Upper lobe of right lung (tissue), 1 donor: ENCODE results near the gene PTTG1IP. TPM values are rescaled to one million over a fixed set of nuclear protein-coding genes. Genes with fewer than 3 reads are reported as not detected.

Experiments used
- ATAC-seq: fragments of 200-7000 bp; cut with Tn5 transposase; one replicate; pipeline ENCODE4 v1.9.1; 2020; ENCODE audit warnings: mild to moderate bottlenecking, moderate library complexity
- DNase-seq: peaks from one replicate; pipeline ENCODE4 v3.0.0-alpha.2; 2020
- H3K27ac ChIP-seq: fragments of 200-600 bp; one replicate; pipeline ENCODE4 v1.8.0; 2022
- H3K27me3 ChIP-seq: fragments of 200-600 bp; one replicate; pipeline ENCODE4 v1.8.0; 2022; ENCODE audit warnings: mild to moderate bottlenecking
- H3K36me3 ChIP-seq: fragments of 200-600 bp; one replicate; pipeline ENCODE4 v1.8.0; 2022
- H3K4me1 ChIP-seq: fragments of 200-600 bp; one replicate; pipeline ENCODE4 v1.8.0; 2022
- H3K4me3 ChIP-seq: fragments of 200-600 bp; one replicate; pipeline ENCODE4 v1.8.0; 2022; ENCODE audit warnings: mild to moderate bottlenecking
- H3K9me3 ChIP-seq: fragments of 200-600 bp; one replicate; pipeline ENCODE4 v1.8.0; 2022
- intact Hi-C: fragments of 100-400 bp; cut with DNase I; formaldehyde crosslinking; loops from one replicate; pipeline ENCODE4 v1.11.0; 2022
- total RNA-seq: library from RNA; stranded (reverse); fragmentation: NEBNext Ultra II Directional; extraction: Animal tissue kit (Norgen Biotek cat#: 25700); gene quantifications from one replicate; pipeline ENCODE4 v1.2.1, GENCODE V29; 2021
- TF ChIP-seq, protein P1 (sequence below): fragments of 200-600 bp; IDR thresholded peaks from one replicate; pipeline ENCODE4 v1.8.0; 2022; ENCODE audit warnings: antibody characterized with exemption
- donor health status: DM: no; HTN: yes; CAD: no; lungs with severe emphysema.

The PTTG1IP gene
- total RNA-seq, 1 donor from 2014 or later, result 244 TPM

DNA sequence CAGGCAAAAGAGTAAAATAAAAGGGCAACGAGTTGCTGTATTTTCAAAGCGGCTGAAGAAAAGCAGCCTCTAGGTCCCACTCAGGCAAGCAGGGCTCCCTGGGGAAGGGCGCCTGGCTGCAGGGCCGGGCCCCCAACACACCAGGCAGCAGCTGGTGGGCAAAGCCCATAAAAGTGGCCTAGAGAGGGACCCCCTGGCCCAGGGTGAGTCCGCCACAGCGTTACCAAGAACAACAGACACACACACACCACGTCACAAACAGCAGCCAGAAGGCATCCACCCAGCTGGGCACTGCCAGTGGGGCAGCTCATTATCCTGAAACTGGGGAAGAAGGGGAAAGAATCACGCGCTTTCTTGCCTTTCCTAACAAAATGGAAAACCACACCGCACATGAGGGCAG is 60.3 kb downstream of the PTTG1IP start:
- no peak for DNase-seq
- ATAC-seq, result no peak
- peaks cover 42% of the 10 kb centered on the region for H3K36me3 ChIP-seq
- no peak overlapping the region for H3K4me3 ChIP-seq
- no peaks in the 10 kb centered on the region for H3K27me3 ChIP-seq
- intact Hi-C loops, result no loop called here
- peaks cover 13% of the 10 kb centered on the region for H3K4me1 ChIP-seq
- H3K27ac ChIP-seq, result no peak overlapping the region
- H3K9me3 ChIP-seq, result no peaks in the 10 kb centered on the region
- TF ChIP-seq, protein P1, sequence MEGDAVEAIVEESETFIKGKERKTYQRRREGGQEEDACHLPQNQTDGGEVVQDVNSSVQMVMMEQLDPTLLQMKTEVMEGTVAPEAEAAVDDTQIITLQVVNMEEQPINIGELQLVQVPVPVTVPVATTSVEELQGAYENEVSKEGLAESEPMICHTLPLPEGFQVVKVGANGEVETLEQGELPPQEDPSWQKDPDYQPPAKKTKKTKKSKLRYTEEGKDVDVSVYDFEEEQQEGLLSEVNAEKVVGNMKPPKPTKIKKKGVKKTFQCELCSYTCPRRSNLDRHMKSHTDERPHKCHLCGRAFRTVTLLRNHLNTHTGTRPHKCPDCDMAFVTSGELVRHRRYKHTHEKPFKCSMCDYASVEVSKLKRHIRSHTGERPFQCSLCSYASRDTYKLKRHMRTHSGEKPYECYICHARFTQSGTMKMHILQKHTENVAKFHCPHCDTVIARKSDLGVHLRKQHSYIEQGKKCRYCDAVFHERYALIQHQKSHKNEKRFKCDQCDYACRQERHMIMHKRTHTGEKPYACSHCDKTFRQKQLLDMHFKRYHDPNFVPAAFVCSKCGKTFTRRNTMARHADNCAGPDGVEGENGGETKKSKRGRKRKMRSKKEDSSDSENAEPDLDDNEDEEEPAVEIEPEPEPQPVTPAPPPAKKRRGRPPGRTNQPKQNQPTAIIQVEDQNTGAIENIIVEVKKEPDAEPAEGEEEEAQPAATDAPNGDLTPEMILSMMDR, result no peak

DNA sequence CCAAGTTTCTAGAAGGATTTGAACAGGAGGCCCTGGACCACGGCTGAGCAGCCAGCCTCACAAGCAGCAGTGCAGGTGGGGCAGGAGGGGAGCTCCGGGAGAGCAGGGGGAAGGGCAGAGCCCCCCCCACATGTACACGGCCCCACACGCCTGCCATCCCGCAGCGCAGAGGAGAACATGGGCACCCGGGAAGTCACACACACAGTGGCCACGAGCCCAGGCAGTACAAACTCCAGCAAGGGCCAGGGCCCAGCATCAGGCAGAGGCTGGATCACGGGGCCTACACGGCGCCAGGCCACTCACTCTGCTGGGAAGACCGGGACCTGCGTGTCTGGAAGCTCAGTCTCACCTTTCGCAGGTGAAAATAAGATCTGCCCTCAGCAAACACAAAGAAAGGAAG is 60.9 kb downstream of the PTTG1IP start:
- H3K9me3 ChIP-seq, result no peaks in the 10 kb centered on the region
- intact Hi-C loops, result no loop called here
- no peak overlapping the region for H3K27ac ChIP-seq
- TF ChIP-seq, protein P1, result no peak
- peaks cover 13% of the 10 kb centered on the region for H3K4me1 ChIP-seq
- DNase-seq (no peak), ATAC-seq (no peak)
- H3K36me3 ChIP-seq, result peaks cover 47% of the 10 kb centered on the region
- no peaks in the 10 kb centered on the region for H3K27me3 ChIP-seq
- no peak overlapping the region for H3K4me3 ChIP-seq

DNA sequence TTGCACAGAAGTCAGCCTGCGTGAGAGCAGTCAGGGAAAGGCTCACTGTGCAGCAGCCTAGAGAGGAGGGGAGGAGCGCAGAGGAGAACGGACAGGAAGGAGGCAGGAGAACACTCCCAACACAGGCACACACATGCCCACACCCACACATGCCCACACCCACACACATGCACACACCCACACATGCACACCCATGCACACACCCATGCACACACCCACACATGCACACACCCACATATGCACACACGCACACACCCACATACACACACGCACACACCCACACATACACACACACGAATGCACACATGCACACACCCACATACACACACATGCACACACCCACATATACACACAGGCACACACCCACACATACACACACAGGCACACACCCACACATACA is 62.7 kb downstream of the PTTG1IP start:
- Histone ChIP-seq H3K27me3 (no peaks in the 10 kb centered on the region), H3K4me3 (no peak overlapping the region), H3K27ac (no peak overlapping the region), H3K36me3 (peaks cover 65% of the 10 kb centered on the region), H3K4me1 (peaks cover 5% of the 10 kb centered on the region), H3K9me3 (no peaks in the 10 kb centered on the region)
- intact Hi-C loops, result no loop called here
- no peak for DNase-seq
- ATAC-seq, result peak; percentile 26
- TF ChIP-seq, protein P1, result no peak

DNA sequence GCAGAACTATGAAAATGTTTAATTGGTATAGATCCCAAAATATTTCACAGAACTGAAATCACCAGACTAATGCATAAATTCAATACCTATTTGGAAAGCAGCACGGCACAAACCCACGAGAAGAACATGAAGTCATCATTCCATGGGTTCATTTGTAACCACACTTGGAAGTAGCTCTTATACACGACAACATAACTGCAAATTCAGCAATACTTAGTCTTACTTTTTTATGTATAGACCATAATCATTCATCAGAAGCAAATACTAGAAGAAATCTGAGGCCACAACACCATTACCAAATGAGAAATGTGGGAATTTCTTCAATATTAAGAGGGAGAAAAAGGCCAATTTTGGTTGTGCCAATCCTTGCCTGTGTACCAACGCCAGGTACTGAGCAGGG is 67.6 kb downstream of the PTTG1IP start:
- TF ChIP-seq, protein P1, result no peak
- Histone ChIP-seq H3K9me3 (no peaks in the 10 kb centered on the region), H3K36me3 (peaks cover 61% of the 10 kb centered on the region), H3K27me3 (no peaks in the 10 kb centered on the region), H3K27ac (no peak overlapping the region), H3K4me3 (no peak overlapping the region), H3K4me1 (peaks cover 6% of the 10 kb centered on the region)
- ATAC-seq (no peak), DNase-seq (no peak)
- intact Hi-C loops, result loop anchor here (10.0 kb wide), 2 partner anchors 49 to 129 kb away; no protein-coding TSS in a partner anchor

DNA sequence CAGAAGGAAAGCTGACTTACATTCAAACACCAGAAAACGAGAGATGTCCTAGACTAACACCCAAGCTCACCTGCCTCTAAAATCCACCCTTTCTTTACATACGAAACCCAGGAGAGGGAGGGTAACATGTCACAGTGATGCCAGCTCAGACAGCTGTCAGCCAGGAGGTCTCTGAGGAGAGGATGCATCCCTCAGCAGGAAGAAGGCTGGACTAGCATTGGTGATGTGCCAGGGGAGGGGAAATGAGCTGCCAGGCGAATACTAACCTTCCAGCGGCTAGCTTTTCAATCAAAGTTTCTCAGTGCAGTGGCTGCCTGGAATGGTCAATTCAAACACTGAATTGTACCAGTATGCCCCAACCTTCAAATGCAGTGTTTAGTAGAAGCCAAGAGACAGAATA is 68.3 kb downstream of the PTTG1IP start:
- Histone ChIP-seq H3K36me3 (peaks cover 58% of the 10 kb centered on the region), H3K9me3 (no peaks in the 10 kb centered on the region), H3K4me3 (no peak overlapping the region), H3K27ac (no peak overlapping the region), H3K27me3 (no peaks in the 10 kb centered on the region), H3K4me1 (peaks cover 13% of the 10 kb centered on the region)
- DNase-seq, result no peak
- ATAC-seq, result no peak
- intact Hi-C loops, result loop anchor here (10.0 kb wide), 2 partner anchors 50 to 130 kb away; no protein-coding TSS in a partner anchor
- TF ChIP-seq, protein P1, result no peak

DNA sequence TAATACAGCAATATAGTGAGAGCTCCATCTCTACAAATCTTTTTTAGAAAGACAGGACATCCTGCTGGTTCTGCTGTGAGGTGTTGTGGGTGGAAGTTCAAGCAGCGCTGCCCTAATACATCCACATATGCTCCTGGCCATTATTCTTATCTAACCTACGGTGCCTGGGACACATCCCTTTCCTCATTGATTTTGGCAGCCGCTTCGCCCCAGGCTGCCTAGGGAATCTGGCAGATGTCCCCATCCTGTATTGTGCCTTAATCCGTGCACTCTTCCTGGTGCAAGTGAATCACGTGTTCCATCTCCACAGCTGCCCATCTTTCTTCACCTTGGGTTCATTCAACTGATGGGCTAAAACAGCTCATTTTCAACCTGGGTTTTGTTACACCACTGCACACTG is 68.7 kb downstream of the PTTG1IP start:
- TF ChIP-seq, protein P1, result no peak
- Histone ChIP-seq H3K4me3 (no peak overlapping the region), H3K27ac (no peak overlapping the region), H3K9me3 (no peaks in the 10 kb centered on the region), H3K36me3 (peaks cover 53% of the 10 kb centered on the region), H3K4me1 (peaks cover 17% of the 10 kb centered on the region), H3K27me3 (no peaks in the 10 kb centered on the region)
- DNase-seq, result no peak
- ATAC-seq, result no peak
- intact Hi-C loops, result loop anchor here (10.0 kb wide), 2 partner anchors 50 to 130 kb away; no protein-coding TSS in a partner anchor
